IMR-90 (cell line): ENCODE data around the gene SLC25A6. TPM values are rescaled to one million over a fixed set of nuclear protein-coding genes. Genes with fewer than 3 reads are reported as not detected.
A peak's percentile ranks its signal among the peaks of the same experiment; 100 is the strongest.

Source experiments
- ATAC-seq: fragments of 200-7000 bp; cut with Tn5 transposase; 2 replicates; pipeline ENCODE4 v1.9.1; 2020; ENCODE audit warnings: low read depth, mild to moderate bottlenecking, moderate library complexity
- BruUV-seq: library from RNA; stranded (reverse); fragments of 400-500 nt; replicated peaks from 2 replicates; lab custom pipeline; 2021; lab: Mats Ljungman, UMichigan
- CTCF ChIA-PET: fragments of 300-600 bp; formaldehyde crosslinking; extraction: SDS; loops from one replicate; lab custom pipeline; 2021; ENCODE audit warnings: antibody characterized with exemption; lab: Yijun Ruan, JAX
- POLR2A ChIA-PET: fragments of 300-600 bp; sonication (Branson Sonifier 250); formaldehyde crosslinking; loops from one replicate; lab custom pipeline; 2022; ENCODE audit warnings: antibody characterized with exemption; ENCODE audit not compliant: unreplicated experiment; lab: Charles Lee
- DNase-seq: peaks from one replicate; pipeline ENCODE4 v3.0.0; 2013
- H2AFZ ChIP-seq: replicated peaks from 2 replicates; pipeline ENCODE3; 2013; ENCODE audit warnings: low read length, mild to moderate bottlenecking; ENCODE audit not compliant: poor library complexity
- H2AK5ac ChIP-seq: 2 replicates; pipeline ENCODE4 v1.6.1; 2013; ENCODE audit warnings: low read depth, low read length, inconsistent platforms
- H2AK9ac ChIP-seq: replicated peaks from 2 replicates; pipeline ENCODE3; 2013; ENCODE audit warnings: mild to moderate bottlenecking, low read depth, low read length, moderate library complexity; ENCODE audit not compliant: poor library complexity
- H2BK120ac ChIP-seq: 2 replicates; pipeline ENCODE4 v1.6.1; 2013; ENCODE audit warnings: low read depth, low read length, inconsistent platforms
- H2BK15ac ChIP-seq: 3 replicates; pipeline ENCODE4 v1.6.1; 2013; ENCODE audit warnings: low read depth, low read length, inconsistent platforms
- H2BK20ac ChIP-seq: 2 replicates; pipeline ENCODE4 v1.6.1; 2013; ENCODE audit warnings: low read depth, mild to moderate bottlenecking, inconsistent platforms, low read length, moderate library complexity
- H2BK5ac ChIP-seq: 2 replicates; pipeline ENCODE4 v1.6.1; 2013; ENCODE audit warnings: mild to moderate bottlenecking, low read depth, low read length, inconsistent platforms; ENCODE audit not compliant: poor library complexity, severe bottlenecking
- H3K14ac ChIP-seq: replicated peaks from 2 replicates; pipeline ENCODE4 v1.6.1; 2013; ENCODE audit warnings: low read depth, low read length, inconsistent platforms
- H3K18ac ChIP-seq: 2 replicates; pipeline ENCODE4 v1.6.1; 2013; ENCODE audit warnings: low read depth, low read length, control low read depth
- H3K23ac ChIP-seq: 2 replicates; pipeline ENCODE4 v1.6.1; 2013; ENCODE audit warnings: low read depth, low read length, inconsistent platforms
- H3K27ac ChIP-seq: 2 replicates; pipeline ENCODE4 v1.5.1; 2013; ENCODE audit warnings: mild to moderate bottlenecking, control low read depth, low read length; ENCODE audit not compliant: insufficient read depth
- H3K27me3 ChIP-seq: 2 replicates; pipeline ENCODE4 v1.6.1; 2013; ENCODE audit warnings: low read length; ENCODE audit not compliant: control insufficient read depth, insufficient read depth
- H3K36me3 ChIP-seq: 2 replicates; pipeline ENCODE4 v1.6.1; 2013; ENCODE audit warnings: low read length, mixed read lengths; ENCODE audit not compliant: control insufficient read depth, insufficient read depth
- H3K4ac ChIP-seq: 2 replicates; pipeline ENCODE4 v1.6.1; 2013; ENCODE audit warnings: low read depth, low read length, inconsistent platforms
- H3K4me1 ChIP-seq: 2 replicates; pipeline ENCODE4 v1.6.1; 2013; ENCODE audit warnings: low read length, mixed read lengths; ENCODE audit not compliant: control insufficient read depth, insufficient read depth
- H3K4me2 ChIP-seq: 2 replicates; pipeline ENCODE4 v1.6.1; 2013; ENCODE audit warnings: low read depth, mild to moderate bottlenecking, control low read depth, low read length, moderate library complexity
- H3K4me3 ChIP-seq: 2 replicates; pipeline ENCODE4 v1.5.1; 2013; ENCODE audit warnings: low read depth, mild to moderate bottlenecking, control low read depth, low read length, moderate library complexity; ENCODE audit not compliant: insufficient read depth
- H3K56ac ChIP-seq: 2 replicates; pipeline ENCODE4 v1.6.1; 2013; ENCODE audit warnings: low read length, inconsistent platforms; ENCODE audit not compliant: insufficient read depth; ENCODE audit errors: extremely low read depth
- H3K79me1 ChIP-seq, 2 experiments: 2 replicates each; pipeline ENCODE4 v1.6.1; 2013; ENCODE audit warnings: low read length in 2 of 2, inconsistent platforms in 1 of 2, low read depth in 1 of 2
- H3K9ac ChIP-seq: 2 replicates; pipeline ENCODE4 v1.6.1; 2013; ENCODE audit warnings: low read depth, low read length, control low read depth
- H3K9me1 ChIP-seq: 2 replicates; pipeline ENCODE4 v1.6.1; 2013; ENCODE audit warnings: low read length, inconsistent platforms; ENCODE audit not compliant: insufficient read depth
- H3K9me3 ChIP-seq: 2 replicates; pipeline ENCODE4 v1.6.1; 2013; ENCODE audit warnings: low read length; ENCODE audit not compliant: control insufficient read depth, insufficient read depth
- H4K20me1 ChIP-seq: 2 replicates; pipeline ENCODE4 v1.6.1; 2013; ENCODE audit warnings: low read length, inconsistent platforms; ENCODE audit not compliant: insufficient read depth
- H4K5ac ChIP-seq: 2 replicates; pipeline ENCODE4 v1.6.1; 2013; ENCODE audit warnings: mild to moderate bottlenecking, low read depth, low read length, control low read depth
- H4K8ac ChIP-seq, 2 experiments: 2 replicates each; pipeline ENCODE4 v1.6.1; 2013; ENCODE audit warnings: low read depth in 2 of 2, low read length in 2 of 2, control low read depth in 1 of 2, inconsistent platforms in 1 of 2
- H4K91ac ChIP-seq: 2 replicates; pipeline ENCODE4 v1.6.1; 2013; ENCODE audit warnings: low read depth, low read length, inconsistent platforms; ENCODE audit not compliant: insufficient read depth
- CHD1 ChIP-seq: IDR thresholded peaks from 2 replicates; pipeline ENCODE4 v1.6.1; 2012; ENCODE audit warnings: low read depth, low read length, improper control_type of control experiment
- FOS ChIP-seq: fragments of 150-350 bp; IDR thresholded peaks from 2 replicates; pipeline ENCODE4 v1.6.1; 2016; ENCODE audit warnings: low read depth, low read length
- RCOR1 ChIP-seq: IDR thresholded peaks from 2 replicates; pipeline ENCODE4 v1.6.1; 2012; ENCODE audit warnings: mild to moderate bottlenecking, low read length, improper control_type of control experiment; ENCODE audit not compliant: insufficient replicate concordance
- SMC3 ChIP-seq: fragments of 150-350 bp; IDR thresholded peaks from 2 replicates; pipeline ENCODE4 v1.6.1; 2016; ENCODE audit warnings: low read depth, mild to moderate bottlenecking, antibody characterized with exemption, low read length, moderate library complexity
- WGBS, 2 experiments: methylation state at CpG; one replicate each; pipeline versions ENCODE4 v1.1.5 to v1.1.7; 2013; ENCODE audit warnings: missing lambda C conversion rate in 2 of 2; ENCODE audit not compliant: insufficient read length in 1 of 2; ENCODE audit errors: extremely low coverage in 2 of 2; 5-methylcytosine and 5-hydroxymethylcytosine counted together
- dilution Hi-C: fragments of 300-500 bp; cut with HindIII; formaldehyde crosslinking; loops from one replicate; pipeline ENCODE4 v1.14.3; 2018; ENCODE audit warnings: low sequenced_read_pairs; ENCODE audit not compliant: unreplicated experiment
- in situ Hi-C: fragments of 300-500 bp; cut with MboI; formaldehyde crosslinking; loops from 3 replicates; pipeline ENCODE4 v1.14.3; 2019; ENCODE audit warnings: low sequenced_read_pairs, inconsistent platforms, mixed read lengths
- intact Hi-C: fragments of 100-400 bp; cut with micrococcal nuclease; formaldehyde crosslinking; loops from 2 replicates; pipeline ENCODE4 v1.10.0; 2022
- polyA plus RNA-seq, 3 experiments: library from polyadenylated mRNA; depleted of rRNA; stranded (reverse); fragments of >200 nt; gene quantifications; 2 replicates each; pipeline ENCODE4 v1.2.3, GENCODE V29; 2012; ENCODE audit warnings: low replicate concordance in 1 of 3
- total RNA-seq: library from RNA; depleted of rRNA; stranded (reverse); fragments of >200 nt; gene quantifications from 2 replicates; pipeline ENCODE4 v1.2.3, GENCODE V29; 2012

The SLC25A6 gene
- total and polyA plus RNA-seq, 2 of the 4 experiments (the other 2 are of a cell fraction) = 166 to 565 TPM

DNA sequence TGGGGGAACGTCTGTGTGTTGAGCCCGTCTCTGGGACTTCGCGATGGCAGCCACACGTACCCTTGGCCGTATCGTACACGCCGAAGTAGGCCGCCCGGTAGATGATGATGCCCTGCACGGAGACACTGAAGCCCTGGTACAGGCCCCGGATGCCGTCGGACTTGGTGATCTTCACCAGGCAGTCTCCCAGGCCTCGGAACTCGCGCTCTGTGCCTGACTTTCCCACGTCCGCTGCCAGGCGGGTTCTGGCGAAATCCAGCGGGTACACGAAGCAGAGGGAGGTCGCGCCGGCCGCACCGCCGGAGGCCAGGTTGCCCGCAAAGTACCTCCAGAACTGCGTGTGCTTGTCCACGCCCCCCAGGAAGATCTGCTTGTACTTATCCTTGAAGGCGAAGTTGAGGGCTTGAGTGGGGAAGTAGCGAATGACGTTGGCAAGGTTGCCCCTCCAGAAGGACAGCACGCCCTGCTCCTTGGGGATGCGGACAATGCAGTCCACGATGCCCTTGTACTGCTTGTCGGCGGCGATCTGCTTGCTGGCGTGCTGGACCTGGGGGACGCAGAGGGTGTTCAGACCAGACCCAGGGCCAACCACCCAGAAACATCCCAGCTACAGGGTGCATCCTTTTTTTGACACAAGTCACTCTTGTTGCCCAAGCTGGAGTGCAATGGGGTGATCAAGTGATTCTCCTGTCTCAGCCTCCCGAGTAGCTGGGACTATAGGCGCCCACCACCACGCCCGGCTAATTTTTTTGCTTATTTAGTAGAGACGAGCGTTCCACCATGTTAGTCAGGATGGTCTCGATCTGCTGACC lies 2.5 kb downstream of the SLC25A6 start:
- POLR2A ChIA-PET = no interaction called here
- H2AFZ ChIP-seq = peak overlapping the region; percentile 5
- no peak overlapping the region for H3K14ac ChIP-seq
- no peak overlapping the region for H4K8ac ChIP-seq
- 93% methylated on average over 33 of the region's 51 CpGs; no CpG with 5 or more reads in 1 of the 2 experiments for WGBS, 2 experiments
- H3K56ac ChIP-seq = no peak overlapping the region
- no peaks in the 10 kb centered on the region for H3K4me1 ChIP-seq
- no peak overlapping the region for H3K18ac ChIP-seq
- no peaks in the 10 kb centered on the region for H3K27me3 ChIP-seq
- TF ChIP-seq FOS = no peak
- no peak for TF ChIP-seq RCOR1
- no peak for TF ChIP-seq SMC3
- TF ChIP-seq CHD1 = no peak
- no peaks in the 10 kb centered on the region for H3K9me3 ChIP-seq
- H3K9me1 ChIP-seq = peaks cover 6% of the 10 kb centered on the region; the same call in 1 of the 2 replicates
- H2BK5ac ChIP-seq = no peak overlapping the region
- H3K4me2 ChIP-seq = no peak overlapping the region
- dilution Hi-C loops (no loop called here), in situ Hi-C loops (no loop called here), intact Hi-C loops (no loop called here)
- no peak overlapping the region for H2BK20ac ChIP-seq
- CTCF ChIA-PET = no interaction called here
- H2BK15ac ChIP-seq = no peak overlapping the region
- H3K23ac ChIP-seq = no peak overlapping the region
- no peak overlapping the region for H2BK120ac ChIP-seq
- peaks cover 62% of the 10 kb centered on the region for H3K36me3 ChIP-seq
- ATAC-seq (no peak), DNase-seq (no peak)
- no peak overlapping the region for H4K91ac ChIP-seq
- H2AK5ac ChIP-seq = no peak overlapping the region
- no peak overlapping the region for H3K4ac ChIP-seq
- H3K9ac ChIP-seq = no peak overlapping the region
- no peak overlapping the region for H3K4me3 ChIP-seq
- peaks cover 72% of the 10 kb centered on the region for H4K20me1 ChIP-seq
- no peak overlapping the region for H4K5ac ChIP-seq
- H2AK9ac ChIP-seq = peak overlapping the region; percentile 37
- BruUV-seq = no TSS peak
- H3K27ac ChIP-seq = no peak overlapping the region
- H3K79me1 ChIP-seq = peaks cover 5 to 51% of the 10 kb centered on the region in 2 experiments
